GM23338 (cell line): ENCODE measurements around the gene PTPRN2.

Experiments
- CTCF ChIP-seq, 2 experiments: fragments of 200-600 bp in 1 of 2; sonication (generic) in 1 of 2; conservative IDR thresholded peaks; 2 replicates each; pipeline versions ENCODE4 v1.5.1 to v1.6.1; 2016 to 2017; ENCODE audit warnings: antibody characterized with exemption in 2 of 2, low read depth in 2 of 2, mild to moderate bottlenecking in 2 of 2, moderate library complexity in 1 of 2
- EZH2phosphoT487 ChIP-seq: fragments of 200-600 bp; sonication (generic); IDR thresholded peaks from one replicate; pipeline ENCODE4 v1.8.1; 2018; ENCODE audit warnings: antibody characterized with exemption; ENCODE audit not compliant: unreplicated experiment
- JUNB ChIP-seq: IDR thresholded peaks from one replicate; pipeline ENCODE4 v1.6.1; 2016; ENCODE audit warnings: antibody characterized with exemption; ENCODE audit not compliant: unreplicated experiment
- NANOG ChIP-seq: IDR thresholded peaks from 2 replicates; pipeline ENCODE4 v1.6.1; 2016; ENCODE audit warnings: antibody characterized with exemption, borderline replicate concordance
- REST ChIP-seq: IDR thresholded peaks from one replicate; pipeline ENCODE4 v1.6.1; 2018; ENCODE audit warnings: antibody characterized with exemption; ENCODE audit not compliant: unreplicated experiment
- ZNF331 ChIP-seq: fragments of 250-450 bp; sonication (Bioruptor Pico); IDR thresholded peaks from 2 replicates; pipeline ENCODE4 v1.5.0; 2020; ENCODE audit warnings: low read depth, mild to moderate bottlenecking, moderate library complexity

GRCh38 chr7:157856873-157857577 is 730.6 kb downstream of the PTPRN2 start:
- no peak for TF ChIP-seq CTCF (conservative IDR thresholded peaks at IDR 0.05; ENCODE audit: low read depth in 2 of 2)
- no peak for TF ChIP-seq ZNF331
- TF ChIP-seq EZH2phosphoT487 = no peak
- TF ChIP-seq JUNB = no peak
- no peak for TF ChIP-seq NANOG
- TF ChIP-seq REST = no peak
